GM19468 (cell line): ENCODE results near the gene PTPN4.
"Not testable (repeated sequence)": the region's sequence is repeated elsewhere in the genome, so short reads cannot be mapped to it uniquely, and the experiment has no call there.

Experiments
- ATAC-seq: cut with Tn5 transposase; IDR thresholded peaks from one replicate; pipeline ENCODE4 v1.9.1; 2021; ENCODE audit warnings: mild to moderate bottlenecking, moderate library complexity, moderate number of reproducible peaks; ENCODE audit not compliant: unreplicated experiment; ENCODE audit errors: extremely low read depth

The PTPN4 gene

GRCh38 chr2:120012363-120012762 is 252.6 kb downstream of the PTPN4 start:
- no peak for ATAC-seq

DNA sequence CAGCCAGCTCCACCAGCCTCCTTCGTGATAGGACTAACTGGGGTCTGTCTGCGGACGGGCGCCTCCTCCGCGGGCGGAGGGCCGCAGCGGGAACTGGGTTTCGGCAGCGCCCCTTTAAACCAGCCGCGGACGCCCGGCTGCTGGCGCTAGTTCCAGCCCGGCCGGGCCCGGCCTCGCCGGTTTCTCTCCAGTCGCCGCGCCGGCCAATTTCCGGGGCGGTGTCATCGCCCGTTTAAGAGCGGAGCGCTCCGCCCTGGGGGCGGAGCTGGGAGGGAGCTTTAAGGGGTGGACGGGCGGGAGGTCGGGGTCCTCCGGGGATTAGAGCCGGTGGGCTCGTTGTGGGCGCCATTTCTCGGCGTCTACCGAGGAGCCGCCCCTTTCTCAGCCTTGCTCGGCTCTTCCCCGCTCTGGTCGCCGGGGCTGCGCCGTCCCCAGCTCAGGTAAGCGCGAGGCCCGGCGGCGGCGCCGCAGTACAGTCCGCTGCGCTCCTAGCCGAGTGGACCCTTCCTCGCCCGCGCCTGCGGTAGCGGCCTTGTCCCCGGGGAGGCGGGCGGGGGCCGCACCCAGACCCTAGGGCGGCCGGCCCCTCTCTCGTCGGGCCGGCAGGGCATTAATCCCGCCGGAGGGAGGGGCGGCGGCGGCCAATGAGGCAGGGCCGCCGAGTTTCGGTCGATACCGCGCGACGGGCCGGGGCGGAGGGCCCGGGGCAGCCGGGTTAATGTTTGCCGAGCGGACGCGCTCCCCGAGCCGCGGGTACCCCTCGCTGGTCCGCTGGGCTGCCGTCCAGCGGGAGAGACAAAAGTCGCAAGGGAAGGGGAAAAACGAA is 253.3 kb downstream of the PTPN4 start, which contains the start of gene EPB41L5:
Gene EPB41L5, plus strand, starts transcription at position 307 of the 826 bp plus-strand sequence. CDS start 6,008 bp downstream, outside the sequence.
- ATAC-seq, result peak; percentile 82

GRCh38 chr2:120013597-120014223 is 254.0 kb downstream of the PTPN4 start:
- ATAC-seq, result no peak

DNA sequence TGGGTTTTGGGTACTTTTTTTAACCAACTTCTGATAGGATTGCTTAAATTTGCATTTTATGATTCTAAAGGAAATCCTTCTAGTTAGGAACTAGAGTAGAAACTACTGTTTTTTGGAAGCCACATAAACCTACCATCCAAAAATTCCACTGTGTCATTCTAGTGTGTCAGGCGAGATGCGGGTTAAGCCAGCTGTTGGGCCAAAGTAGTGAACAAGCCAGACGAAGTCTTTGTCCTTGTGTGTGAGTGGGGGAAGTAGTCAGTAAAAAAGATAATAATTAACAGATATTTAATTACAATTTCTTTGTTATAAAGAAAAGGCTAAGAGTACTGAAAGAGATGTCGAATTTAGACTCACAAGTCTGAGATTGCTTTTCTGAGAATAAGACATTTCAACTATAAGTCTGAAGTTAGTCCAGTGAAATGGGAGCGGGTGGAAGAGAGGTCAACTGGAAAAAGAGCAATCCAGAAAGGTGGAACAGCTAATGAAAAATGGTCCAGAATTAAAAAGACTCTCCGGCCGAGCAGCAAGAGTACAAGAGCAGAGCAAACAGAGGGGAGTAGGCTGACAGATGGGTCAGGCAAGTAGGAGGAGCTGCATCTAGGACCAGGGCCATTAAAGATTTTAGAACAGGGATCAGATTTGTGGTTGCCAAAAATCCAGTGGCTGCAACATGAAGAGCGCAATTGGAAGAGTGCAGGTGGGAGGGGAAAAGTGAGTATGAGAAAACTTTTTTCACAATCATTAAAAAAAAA is 254.7 kb downstream of the PTPN4 start:
- no peak for ATAC-seq

DNA sequence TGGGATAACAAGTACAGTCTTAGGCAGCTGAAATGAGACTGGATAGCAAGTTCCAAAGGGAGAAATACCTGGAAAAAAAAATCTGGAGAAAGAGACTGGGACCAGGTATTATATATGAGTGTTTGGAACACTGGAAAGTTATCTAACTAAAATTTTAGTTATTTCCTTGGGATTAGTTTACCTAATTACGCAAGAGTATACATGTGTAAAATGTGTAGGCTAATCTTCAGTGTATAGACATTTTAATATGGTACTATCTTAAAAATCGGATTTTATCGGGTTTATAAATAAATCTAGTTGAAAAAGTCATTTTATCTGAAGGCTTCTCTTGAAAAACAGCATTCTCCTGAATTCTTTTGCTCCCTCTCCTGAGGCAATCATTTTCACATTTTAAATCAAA is 257.1 kb downstream of the PTPN4 start:
- no peak for ATAC-seq

DNA sequence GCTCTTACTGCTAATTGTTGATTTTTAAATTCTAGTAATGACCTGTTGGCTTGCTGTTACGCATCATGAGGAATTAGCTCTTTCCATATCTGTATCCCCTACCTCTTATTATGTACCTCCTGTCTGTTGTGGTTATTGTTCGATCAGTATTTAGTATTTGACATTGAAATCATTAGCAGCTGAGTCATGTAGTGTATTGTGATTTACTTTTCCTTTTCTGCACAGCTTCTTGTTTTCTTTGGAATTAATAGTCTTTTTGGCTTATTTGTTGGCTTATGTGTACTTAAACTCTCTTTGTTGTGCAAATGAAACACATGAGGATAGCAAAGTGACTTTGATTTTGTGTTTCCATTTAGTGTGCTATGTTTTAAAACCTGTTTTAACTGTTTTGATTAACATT is 257.5 kb downstream of the PTPN4 start:
- ATAC-seq, result no peak

GRCh38 chr2:120018549-120018948 is 258.8 kb downstream of the PTPN4 start:
- no peak for ATAC-seq

DNA sequence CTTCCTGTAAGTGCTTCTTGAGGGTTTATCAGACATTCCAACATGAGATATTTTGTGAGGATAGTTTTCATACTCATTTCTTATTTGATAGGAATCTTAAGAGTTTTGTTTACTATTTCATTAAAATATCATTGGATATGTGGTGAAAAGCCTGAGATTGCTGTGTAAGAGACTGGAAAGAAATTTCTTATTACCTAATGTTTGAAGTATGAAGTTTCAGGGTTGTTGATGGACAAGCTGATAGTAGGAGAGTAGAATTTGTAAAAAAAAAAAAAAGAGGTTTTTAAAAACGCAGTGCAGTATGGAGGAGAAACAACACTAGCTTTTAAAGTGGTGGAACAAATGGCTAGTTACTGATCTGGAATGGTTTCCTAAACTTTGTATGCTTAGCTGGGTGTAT is 260.8 kb downstream of the PTPN4 start:
- no peak for ATAC-seq

DNA sequence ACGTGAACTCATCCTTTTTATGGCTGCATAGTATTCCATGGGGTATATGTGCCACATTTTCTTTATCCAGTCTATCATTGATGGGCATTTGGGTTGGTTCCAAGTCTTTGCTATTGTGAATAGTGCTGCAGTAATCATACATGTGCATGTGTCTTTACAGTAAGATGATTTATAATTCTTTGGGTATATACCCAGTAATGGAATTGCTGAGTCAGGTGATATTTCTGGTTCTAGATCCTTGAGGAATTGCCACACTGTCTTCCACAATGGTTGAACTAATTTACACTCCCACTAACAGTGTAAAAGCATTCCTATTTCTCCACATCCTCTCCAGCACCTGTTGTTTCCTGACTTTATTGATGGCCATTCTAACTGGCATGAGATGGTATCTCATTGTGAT is 262.8 kb downstream of the PTPN4 start:
- ATAC-seq, result not testable (repeated sequence)

- no peak for ATAC-seq
These were observed 267.2 kb downstream of the PTPN4 start for GRCh38 chr2:120026890-120027289.

GRCh38 chr2:120028795-120029194 is 269.1 kb downstream of the PTPN4 start:
- ATAC-seq, result no peak

- ATAC-seq, result no peak
These were observed 270.2 kb downstream of the PTPN4 start for GRCh38 chr2:120029672-120030640.

DNA sequence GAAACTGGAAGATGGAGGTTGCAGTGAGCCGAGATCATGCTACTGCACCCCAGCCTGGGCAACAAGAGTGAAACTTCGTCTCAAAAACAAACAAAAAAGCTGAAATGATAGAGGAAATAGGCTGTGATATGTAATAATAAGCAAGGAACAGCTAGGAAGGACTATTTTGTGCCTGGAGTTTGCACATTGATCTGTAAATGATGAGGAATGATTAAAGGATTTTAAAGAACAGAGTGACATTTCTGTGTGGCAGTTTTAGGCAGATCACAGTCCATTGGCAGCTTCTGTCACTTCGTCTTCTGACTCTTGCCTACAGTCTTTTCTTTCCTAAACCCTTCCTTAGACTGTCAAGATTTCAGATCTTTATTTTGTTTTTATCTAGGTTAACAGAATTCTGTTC is 272.6 kb downstream of the PTPN4 start:
- no peak for ATAC-seq
